ENCODE data around the gene PREP.

PREP gene

GRCh38 chr6:105402939-105403935 lies at the start of gene PREP:
Gene PREP, minus strand, starts transcription at chr6:105403082. Its CDS starts 191 bp downstream, at chr6:105402891.
- Mint-ChIP-seq H3K9me3 (no peaks in the 10 kb centered on the region), H3K4me3 (peak within 1 kb of the TSS; percentile 93 to 98 (median 97)), H3K27me3 (ENCODE audit: low read depth) (no peaks in the 10 kb centered on the region), H3K36me3 (ENCODE audit: low read depth) (no peaks in the 10 kb centered on the region), H3K4me1 (peaks cover 40% of the 10 kb centered on the region), H3K27ac (peak within 1 kb of the TSS; percentile 76 to 89 (median 85))
- TF ChIP-seq CTCF (IDR thresholded peaks at IDR 0.05; ENCODE audit: unreplicated experiment in 3 of 3), result peak; percentile 82 to 94 (median 88)

- Mint-ChIP-seq H3K4me3 (no peak overlapping the region), H3K9me3 (no peaks in the 10 kb centered on the region), H3K36me3 (ENCODE audit: low read depth) (no peaks in the 10 kb centered on the region), H3K27ac (no peak overlapping the region), H3K27me3 (ENCODE audit: low read depth) (peaks cover 7% of the 10 kb centered on the region), H3K4me1 (no peaks in the 10 kb centered on the region)
- TF ChIP-seq CTCF (IDR thresholded peaks at IDR 0.05; ENCODE audit: unreplicated experiment in 3 of 3), result no peak
These were observed 49.5 kb upstream of the PREP start for GRCh38 chr6:105452376-105452775.

DNA sequence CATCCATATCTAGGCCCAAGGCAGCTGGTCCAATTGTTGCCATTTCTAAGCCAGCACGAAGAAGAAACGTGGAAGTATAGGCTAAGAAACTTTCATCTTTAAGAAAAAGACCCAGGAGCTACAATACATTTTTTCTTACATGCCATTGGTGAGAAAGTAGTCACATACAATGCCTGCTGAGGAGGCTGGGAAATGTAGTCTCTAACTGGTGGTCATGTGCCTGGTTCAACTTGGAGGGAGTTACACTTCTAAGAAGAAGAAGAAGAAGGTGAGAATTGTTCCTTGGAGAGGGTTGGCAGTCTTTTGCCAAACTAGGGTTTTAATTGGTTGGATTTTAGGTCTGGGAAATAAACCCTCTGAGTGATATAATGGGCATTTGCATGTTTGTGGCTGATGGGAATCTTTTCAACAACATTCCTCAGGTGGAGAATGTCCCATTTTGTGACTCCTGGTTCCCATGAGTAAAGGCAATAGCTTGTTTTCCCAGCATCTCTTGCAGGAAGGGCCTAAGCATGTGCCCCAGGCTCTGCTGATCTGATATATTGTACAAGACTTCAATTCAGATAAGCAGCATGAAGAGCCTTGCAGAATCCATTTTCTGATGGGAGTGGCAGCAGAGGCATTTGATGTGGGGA lies 47.0 kb upstream of the PREP start:
- H3K9me3 Mint-ChIP-seq, result no peaks in the 10 kb centered on the region
- no peak overlapping the region for H3K27ac Mint-ChIP-seq
- peaks cover 7% of the 10 kb centered on the region for H3K27me3 Mint-ChIP-seq (ENCODE audit: low read depth)
- H3K4me3 Mint-ChIP-seq, result no peak overlapping the region
- no peaks in the 10 kb centered on the region for H3K4me1 Mint-ChIP-seq
- TF ChIP-seq CTCF (IDR thresholded peaks at IDR 0.05; ENCODE audit: unreplicated experiment in 3 of 3), result no peak
- H3K36me3 Mint-ChIP-seq (ENCODE audit: low read depth), result no peaks in the 10 kb centered on the region

- Mint-ChIP-seq H3K9me3 (no peaks in the 10 kb centered on the region), H3K27me3 (ENCODE audit: low read depth) (peaks cover 2% of the 10 kb centered on the region), H3K4me1 (no peaks in the 10 kb centered on the region), H3K36me3 (ENCODE audit: low read depth) (no peaks in the 10 kb centered on the region), H3K4me3 (no peak overlapping the region), H3K27ac (no peak overlapping the region)
- TF ChIP-seq CTCF (IDR thresholded peaks at IDR 0.05; ENCODE audit: unreplicated experiment in 3 of 3), result no peak
These were observed 42.6 kb upstream of the PREP start for GRCh38 chr6:105445481-105445880.

DNA sequence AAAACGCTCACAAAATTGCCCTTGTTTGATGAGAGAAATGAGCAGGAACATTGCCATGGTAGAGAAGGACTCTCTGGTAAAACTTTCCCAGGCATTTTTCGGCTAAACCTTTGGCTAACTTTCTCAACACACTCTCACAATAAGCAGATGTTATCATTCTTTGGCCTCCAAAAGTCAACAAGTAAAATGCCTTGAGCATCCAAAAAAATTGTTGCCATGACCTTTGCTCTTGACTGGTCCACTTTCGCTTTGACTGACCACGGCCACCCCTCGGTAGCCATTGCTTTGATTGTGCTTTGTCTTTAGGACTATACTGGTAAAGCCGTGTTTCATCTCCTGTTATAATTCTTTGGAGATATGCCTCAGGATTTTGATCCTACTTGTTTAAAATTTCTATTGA lies 41.1 kb upstream of the PREP start:
- Mint-ChIP-seq H3K36me3 (ENCODE audit: low read depth) (no peaks in the 10 kb centered on the region), H3K9me3 (no peaks in the 10 kb centered on the region), H3K4me3 (no peak overlapping the region), H3K4me1 (no peaks in the 10 kb centered on the region), H3K27ac (no peak overlapping the region), H3K27me3 (ENCODE audit: low read depth) (no peaks in the 10 kb centered on the region)
- no peak for TF ChIP-seq CTCF (IDR thresholded peaks at IDR 0.05; ENCODE audit: unreplicated experiment in 3 of 3)
